ENCODE measurements around the gene ATP10A. TPM values are rescaled to one million over a fixed set of nuclear protein-coding genes. Genes with fewer than 3 reads are reported as not detected.

ATP10A gene
- polyA plus RNA-seq, 3 donors: 0.71 to 3.9 (median 0.92) TPM

GRCh38 chr15:25891081-25891480 is 28.0 kb upstream of the ATP10A start:
- WGBS (ENCODE audit: insufficient coverage): 77% methylated on average over 4 of the region's 4 CpGs
- no peak for DNase-seq
- no peaks in the 10 kb centered on the region for H3K4me1 ChIP-seq (ENCODE audit: control insufficient read depth in 1 of 2, insufficient read depth in 2 of 2, low read length in 2 of 2)
- Mint-ChIP-seq H3K4me1 (peaks cover 4% of the 10 kb centered on the region), H3K36me3 (no peaks in the 10 kb centered on the region), H3K9me3 (peaks cover 2 to 16% (median 3%) of the 10 kb centered on the region in 7 donors), H3K27me3 (ENCODE audit: low read depth in 3 of 3) (peaks cover 2 to 3% (median 3%) of the 10 kb centered on the region in 3 donors), H3K4me3 (no peak overlapping the region), H3K27ac (no peak overlapping the region)
- H3K9ac ChIP-seq (ENCODE audit: insufficient read depth, low read length, poor library complexity, severe bottlenecking): no peak overlapping the region
- H3K4me3 ChIP-seq (replicated peaks in 1 of 3; ENCODE audit: low read depth in 2 of 3, low read length in 3 of 3): no peak overlapping the region
- no peak overlapping the region for H2AFZ ChIP-seq (ENCODE audit: insufficient read depth, low read depth, low read length, poor library complexity, severe bottlenecking)
- H4K20me1 ChIP-seq (ENCODE audit: insufficient read depth, low read length): no peaks in the 10 kb centered on the region
- H3K4me2 ChIP-seq (replicated peaks; ENCODE audit: extremely low read depth, low read length, poor library complexity, severe bottlenecking): no peak overlapping the region
- TF ChIP-seq CTCF (IDR thresholded peaks at IDR 0.05): no peak
- no peaks in the 10 kb centered on the region for H3K9me3 ChIP-seq (replicated peaks in 1 of 2; ENCODE audit: control insufficient read depth in 1 of 2, insufficient read depth in 1 of 2, low read length in 2 of 2)
- intact Hi-C loops (cut with micrococcal nuclease): no loop called here
- H3K27ac ChIP-seq (ENCODE audit: low read depth in 1 of 2, low read length in 2 of 2): no peak overlapping the region
- no peaks in the 10 kb centered on the region for H3K27me3 ChIP-seq (ENCODE audit: control insufficient read depth in 2 of 2, insufficient read depth in 2 of 2, low read length in 2 of 2)
- no peaks in the 10 kb centered on the region for H3K36me3 ChIP-seq (replicated peaks in 1 of 2; ENCODE audit: control insufficient read depth in 1 of 2, insufficient read depth in 2 of 2, low read length in 2 of 2)
- no peaks in the 10 kb centered on the region for H3K79me2 ChIP-seq (ENCODE audit: insufficient read depth, low read length)

- Mint-ChIP-seq H3K36me3 (no peaks in the 10 kb centered on the region), H3K4me3 (no peak overlapping the region), H3K27me3 (ENCODE audit: low read depth in 3 of 3) (peaks cover 2 to 3% (median 2%) of the 10 kb centered on the region in 3 donors), H3K27ac (no peak overlapping the region), H3K9me3 (peaks cover 2 to 16% (median 3%) of the 10 kb centered on the region in 7 donors), H3K4me1 (peaks cover 4% of the 10 kb centered on the region)
- Histone ChIP-seq H3K9me3 (replicated peaks in 1 of 2; ENCODE audit: control insufficient read depth in 1 of 2, insufficient read depth in 1 of 2, low read length in 2 of 2) (no peaks in the 10 kb centered on the region), H3K4me3 (replicated peaks in 1 of 3; ENCODE audit: low read depth in 2 of 3, low read length in 3 of 3) (no peak overlapping the region), H3K27ac (ENCODE audit: low read depth in 1 of 2, low read length in 2 of 2) (no peak overlapping the region), H2AFZ (ENCODE audit: insufficient read depth, low read depth, low read length, poor library complexity, severe bottlenecking) (no peak overlapping the region), H3K9ac (ENCODE audit: insufficient read depth, low read length, poor library complexity, severe bottlenecking) (no peak overlapping the region), H4K20me1 (ENCODE audit: insufficient read depth, low read length) (no peaks in the 10 kb centered on the region), H3K4me2 (replicated peaks; ENCODE audit: extremely low read depth, low read length, poor library complexity, severe bottlenecking) (no peak overlapping the region), H3K36me3 (replicated peaks in 1 of 2; ENCODE audit: control insufficient read depth in 1 of 2, insufficient read depth in 2 of 2, low read length in 2 of 2) (no peaks in the 10 kb centered on the region), H3K79me2 (ENCODE audit: insufficient read depth, low read length) (no peaks in the 10 kb centered on the region), H3K27me3 (ENCODE audit: control insufficient read depth in 2 of 2, insufficient read depth in 2 of 2, low read length in 2 of 2) (no peaks in the 10 kb centered on the region), H3K4me1 (ENCODE audit: control insufficient read depth in 1 of 2, insufficient read depth in 2 of 2, low read length in 2 of 2) (no peaks in the 10 kb centered on the region)
- no peak for DNase-seq
- TF ChIP-seq CTCF (IDR thresholded peaks at IDR 0.05): no peak
- 94% methylated on average over 3 of the region's 5 CpGs for WGBS (ENCODE audit: insufficient coverage)
- intact Hi-C loops (cut with micrococcal nuclease): no loop called here
Measured at GRCh38 chr15:25890529-25890928, 27.4 kb upstream of the ATP10A start.

Measured in CD14-positive monocyte (primary cell).